SU-DHL-6 (cell line): ENCODE measurements around the gene LAMA3.

ENCODE experiments used
- H2AFZ ChIP-seq: fragments of 200-600 bp; sonication (generic); 2 replicates; pipeline ENCODE4 v1.6.1; 2014; ENCODE audit warnings: low read depth, mild to moderate bottlenecking, moderate library complexity, mixed read lengths, antibody characterized with exemption, low read length; ENCODE audit not compliant: severe bottlenecking
- H3F3A ChIP-seq: fragments of 200-600 bp; shearing (Covaris generic); 2 replicates; pipeline ENCODE4 v1.6.0; 2016; ENCODE audit warnings: antibody characterized with exemption, mild to moderate bottlenecking; ENCODE audit not compliant: insufficient read depth
- H3K27ac ChIP-seq: fragments of 200-600 bp; sonication (generic); 2 replicates; pipeline ENCODE4 v1.5.1; 2016; ENCODE audit warnings: low read depth, mild to moderate bottlenecking, low read length, moderate library complexity, mixed read lengths
- H3K27me3 ChIP-seq: fragments of 200-600 bp; sonication (generic), shearing (Covaris generic); 2 replicates; pipeline ENCODE4 v1.6.0; 2014; ENCODE audit warnings: mild to moderate bottlenecking, low read length
- H3K36me3 ChIP-seq: fragments of 200-600 bp; sonication (generic); 2 replicates; pipeline ENCODE4 v1.6.1; 2014; ENCODE audit warnings: mild to moderate bottlenecking, low read length, mixed read lengths
- H3K4me2 ChIP-seq: fragments of 300-600, 200-600 bp; shearing (Covaris generic), sonication (generic); 2 replicates; pipeline ENCODE4 v1.6.0; 2014; ENCODE audit warnings: low read length, low read depth, mild to moderate bottlenecking; ENCODE audit not compliant: poor library complexity, severe bottlenecking
- H3K4me3 ChIP-seq: fragments of 200-600 bp; sonication (generic); 2 replicates; pipeline ENCODE4 v1.5.1; 2014; ENCODE audit warnings: antibody characterized with exemption, low read length, mild to moderate bottlenecking, mixed read lengths; ENCODE audit not compliant: insufficient read depth, poor library complexity, severe bottlenecking
- H3K79me2 ChIP-seq: fragments of 200-600 bp; sonication (generic); 2 replicates; pipeline ENCODE4 v1.6.1; 2014; ENCODE audit warnings: mild to moderate bottlenecking, low read length, moderate library complexity; ENCODE audit not compliant: insufficient read depth
- H3K9ac ChIP-seq: fragments of 200-600 bp; sonication (generic); 2 replicates; pipeline ENCODE4 v1.7.0; 2014; ENCODE audit warnings: mild to moderate bottlenecking, low read length
- H3K9me2 ChIP-seq: fragments of 200-600 bp; sonication (generic); replicated peaks from 2 replicates; pipeline ENCODE4 v1.6.1; 2014; ENCODE audit warnings: low read length; ENCODE audit not compliant: insufficient read depth
- H3K9me3 ChIP-seq: fragments of 200-600 bp; sonication (generic); 2 replicates; pipeline ENCODE4 v1.6.1; 2014; ENCODE audit warnings: low read length, mixed read lengths; ENCODE audit not compliant: insufficient read depth
- H4K20me1 ChIP-seq: fragments of 200-600 bp; sonication (generic); 2 replicates; pipeline ENCODE4 v1.6.1; 2014; ENCODE audit warnings: low read depth, mild to moderate bottlenecking, antibody characterized with exemption, low read length, moderate library complexity, mixed read lengths
- EZH2phosphoT487 ChIP-seq: fragments of 200-600 bp; sonication (generic), shearing (Covaris generic); conservative IDR thresholded peaks from 2 replicates; pipeline ENCODE4 v1.6.1; 2018; ENCODE audit warnings: mild to moderate bottlenecking, antibody characterized with exemption, low read length, moderate library complexity, mixed read lengths
- TF ChIP-seq, protein P1 (sequence below): fragments of 200-600 bp; sonication (generic); IDR thresholded peaks from one replicate; pipeline ENCODE4 v1.5.1; 2017; ENCODE audit warnings: antibody characterized with exemption, mild to moderate bottlenecking, low read length, moderate library complexity; ENCODE audit not compliant: insufficient read depth, poor library complexity, severe bottlenecking

Gene LAMA3

GRCh38 chr18:23667114-23667513, 22.1 kb upstream of the LAMA3 start:
- Histone ChIP-seq H3K4me2 (no peak overlapping the region), H3K27me3 (no peaks in the 10 kb centered on the region), H3K27ac (no peak overlapping the region), H3K79me2 (no peaks in the 10 kb centered on the region), H3F3A (no peaks in the 10 kb centered on the region), H3K9me3 (no peaks in the 10 kb centered on the region), H3K36me3 (no peaks in the 10 kb centered on the region), H3K9ac (no peak overlapping the region), H3K9me2 (no peaks in the 10 kb centered on the region), H4K20me1 (no peaks in the 10 kb centered on the region), H2AFZ (no peak overlapping the region), H3K4me3 (no peak overlapping the region)
- TF ChIP-seq, protein P1, sequence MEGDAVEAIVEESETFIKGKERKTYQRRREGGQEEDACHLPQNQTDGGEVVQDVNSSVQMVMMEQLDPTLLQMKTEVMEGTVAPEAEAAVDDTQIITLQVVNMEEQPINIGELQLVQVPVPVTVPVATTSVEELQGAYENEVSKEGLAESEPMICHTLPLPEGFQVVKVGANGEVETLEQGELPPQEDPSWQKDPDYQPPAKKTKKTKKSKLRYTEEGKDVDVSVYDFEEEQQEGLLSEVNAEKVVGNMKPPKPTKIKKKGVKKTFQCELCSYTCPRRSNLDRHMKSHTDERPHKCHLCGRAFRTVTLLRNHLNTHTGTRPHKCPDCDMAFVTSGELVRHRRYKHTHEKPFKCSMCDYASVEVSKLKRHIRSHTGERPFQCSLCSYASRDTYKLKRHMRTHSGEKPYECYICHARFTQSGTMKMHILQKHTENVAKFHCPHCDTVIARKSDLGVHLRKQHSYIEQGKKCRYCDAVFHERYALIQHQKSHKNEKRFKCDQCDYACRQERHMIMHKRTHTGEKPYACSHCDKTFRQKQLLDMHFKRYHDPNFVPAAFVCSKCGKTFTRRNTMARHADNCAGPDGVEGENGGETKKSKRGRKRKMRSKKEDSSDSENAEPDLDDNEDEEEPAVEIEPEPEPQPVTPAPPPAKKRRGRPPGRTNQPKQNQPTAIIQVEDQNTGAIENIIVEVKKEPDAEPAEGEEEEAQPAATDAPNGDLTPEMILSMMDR, result no peak
- TF ChIP-seq EZH2phosphoT487, result no peak

DNA sequence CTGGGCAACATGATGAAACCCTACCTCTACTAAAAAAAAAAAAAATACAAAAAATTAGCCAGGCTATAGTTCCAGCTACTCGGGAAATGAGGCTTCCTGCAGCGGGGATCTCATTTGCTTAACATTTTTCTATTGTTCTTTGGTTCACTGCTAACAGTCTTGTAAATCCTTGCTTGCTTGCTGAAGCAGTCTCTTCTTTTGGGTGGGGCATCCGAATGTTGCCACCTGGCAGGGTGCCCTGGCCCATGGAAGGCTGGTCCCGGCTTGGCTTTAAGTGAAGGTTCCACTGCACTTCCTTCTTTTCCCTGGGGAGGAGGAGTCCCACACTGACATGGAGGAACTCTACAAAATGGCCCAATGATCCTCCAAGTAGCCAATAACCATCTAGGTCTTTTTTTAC, 20.5 kb upstream of the LAMA3 start:
- H3K36me3 ChIP-seq, result no peaks in the 10 kb centered on the region
- no peak overlapping the region for H2AFZ ChIP-seq
- TF ChIP-seq, protein P1, result no peak
- no peak for TF ChIP-seq EZH2phosphoT487
- H3F3A ChIP-seq, result no peaks in the 10 kb centered on the region
- no peaks in the 10 kb centered on the region for H3K79me2 ChIP-seq
- no peak overlapping the region for H3K27ac ChIP-seq
- H3K9ac ChIP-seq, result no peak overlapping the region
- no peaks in the 10 kb centered on the region for H3K9me3 ChIP-seq
- no peak overlapping the region for H3K4me2 ChIP-seq
- no peaks in the 10 kb centered on the region for H3K9me2 ChIP-seq
- no peaks in the 10 kb centered on the region for H3K27me3 ChIP-seq
- no peak overlapping the region for H3K4me3 ChIP-seq
- H4K20me1 ChIP-seq, result no peaks in the 10 kb centered on the region

DNA sequence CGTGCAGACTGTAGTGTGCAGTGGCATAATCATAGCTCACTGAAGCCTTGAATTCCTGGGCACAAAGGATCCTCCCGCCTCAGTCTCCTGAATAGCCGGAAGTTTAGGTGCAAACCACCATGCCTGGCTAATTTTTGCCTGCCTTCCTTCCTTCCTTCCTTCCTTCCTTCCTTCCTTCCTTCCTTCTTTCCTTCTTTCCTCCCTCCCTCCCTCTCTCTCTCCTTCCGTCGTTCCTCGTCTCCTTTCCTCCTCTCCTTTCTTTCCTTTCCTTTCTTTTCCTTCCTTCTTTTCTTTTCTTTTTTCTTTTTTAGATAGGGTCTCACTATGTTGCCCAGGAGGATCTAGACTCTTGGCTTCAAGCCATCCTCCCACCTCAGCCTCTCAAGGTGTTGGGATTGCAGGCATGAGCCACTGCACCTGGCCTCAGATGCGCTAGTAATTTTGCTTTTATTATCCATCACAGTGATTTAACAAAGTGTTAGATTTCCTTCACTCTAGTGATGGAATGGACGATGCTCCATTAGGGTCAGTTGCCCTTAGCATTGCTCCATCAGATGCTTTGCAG, 20.0 kb upstream of the LAMA3 start:
- Histone ChIP-seq H3K27ac (no peak overlapping the region), H3K27me3 (no peaks in the 10 kb centered on the region), H3K9ac (no peak overlapping the region), H3F3A (no peaks in the 10 kb centered on the region), H3K4me3 (no peak overlapping the region), H3K9me2 (no peaks in the 10 kb centered on the region), H4K20me1 (no peaks in the 10 kb centered on the region), H3K36me3 (no peaks in the 10 kb centered on the region), H3K4me2 (no peak overlapping the region), H2AFZ (no peak overlapping the region), H3K9me3 (no peaks in the 10 kb centered on the region), H3K79me2 (no peaks in the 10 kb centered on the region)
- TF ChIP-seq, protein P1, result no peak
- TF ChIP-seq EZH2phosphoT487, result no peak
